GM10266 (cell line): ENCODE measurements around the gene DPP9.
"Not testable (repeated sequence)": the region's sequence is repeated elsewhere in the genome, so short reads cannot be mapped to it uniquely, and the experiment has no call there.

ENCODE experiments used
- DNase-seq: peaks from one replicate; pipeline ENCODE4 v3.0.0; 2012; ENCODE audit errors: extremely low spot score
- TF ChIP-seq, protein P1 (sequence below): IDR thresholded peaks from 2 replicates; pipeline ENCODE4 v1.5.1; 2012; ENCODE audit warnings: mild to moderate bottlenecking, low read depth; ENCODE audit not compliant: control insufficient read depth, insufficient read depth; ENCODE audit errors: missing control alignments

DPP9 gene

DNA sequence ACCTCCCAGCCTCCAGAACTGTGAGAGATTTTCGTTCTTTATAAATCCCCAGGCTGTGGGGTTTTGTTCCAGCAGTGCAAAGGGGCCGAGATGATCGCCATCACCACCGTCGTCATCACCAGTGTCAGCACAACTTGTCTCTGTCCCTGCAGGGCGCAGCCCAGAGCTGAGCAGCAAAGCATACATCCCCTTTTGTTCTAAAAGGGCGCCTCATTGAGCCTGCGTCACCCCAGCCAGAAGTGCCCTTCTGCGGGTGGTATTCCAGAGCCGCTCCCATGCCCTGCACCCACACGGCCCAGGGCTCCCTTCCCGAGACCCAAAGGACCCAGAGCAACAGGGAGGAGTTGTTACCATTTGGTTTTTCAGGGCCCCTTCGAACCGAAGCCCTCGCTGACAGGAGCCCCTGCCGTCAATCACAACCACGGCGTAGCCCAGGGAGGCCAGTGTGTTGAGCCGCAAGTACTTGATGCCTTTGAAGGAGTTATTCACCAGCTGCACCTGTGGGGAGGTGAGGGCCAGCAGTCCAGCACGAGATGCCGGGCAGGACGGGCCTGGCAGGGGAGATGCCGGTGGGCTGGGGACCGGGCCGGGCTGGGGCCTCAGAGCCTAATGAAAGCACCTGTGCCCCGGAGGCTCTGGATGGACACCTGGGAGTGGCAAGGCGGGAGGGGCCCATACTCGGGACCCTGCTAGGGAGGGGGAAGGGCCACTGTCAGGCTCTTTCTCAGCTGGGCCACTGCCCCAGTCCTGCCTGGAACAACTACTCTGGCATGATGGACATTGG is 39.1 kb downstream of the DPP9 start:
- TF ChIP-seq, protein P1, sequence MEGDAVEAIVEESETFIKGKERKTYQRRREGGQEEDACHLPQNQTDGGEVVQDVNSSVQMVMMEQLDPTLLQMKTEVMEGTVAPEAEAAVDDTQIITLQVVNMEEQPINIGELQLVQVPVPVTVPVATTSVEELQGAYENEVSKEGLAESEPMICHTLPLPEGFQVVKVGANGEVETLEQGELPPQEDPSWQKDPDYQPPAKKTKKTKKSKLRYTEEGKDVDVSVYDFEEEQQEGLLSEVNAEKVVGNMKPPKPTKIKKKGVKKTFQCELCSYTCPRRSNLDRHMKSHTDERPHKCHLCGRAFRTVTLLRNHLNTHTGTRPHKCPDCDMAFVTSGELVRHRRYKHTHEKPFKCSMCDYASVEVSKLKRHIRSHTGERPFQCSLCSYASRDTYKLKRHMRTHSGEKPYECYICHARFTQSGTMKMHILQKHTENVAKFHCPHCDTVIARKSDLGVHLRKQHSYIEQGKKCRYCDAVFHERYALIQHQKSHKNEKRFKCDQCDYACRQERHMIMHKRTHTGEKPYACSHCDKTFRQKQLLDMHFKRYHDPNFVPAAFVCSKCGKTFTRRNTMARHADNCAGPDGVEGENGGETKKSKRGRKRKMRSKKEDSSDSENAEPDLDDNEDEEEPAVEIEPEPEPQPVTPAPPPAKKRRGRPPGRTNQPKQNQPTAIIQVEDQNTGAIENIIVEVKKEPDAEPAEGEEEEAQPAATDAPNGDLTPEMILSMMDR = no peak
- DNase-seq = no peak

GRCh38 chr19:4682417-4683200 is 41.0 kb downstream of the DPP9 start:
- DNase-seq = no peak
- TF ChIP-seq, protein P1 = no peak

GRCh38 chr19:4680021-4680420 is 43.6 kb downstream of the DPP9 start:
- not testable (repeated sequence) for DNase-seq

GRCh38 chr19:4678881-4679790 is 44.5 kb downstream of the DPP9 start:
- no peak for DNase-seq
- TF ChIP-seq, protein P1 = no peak

- no peak for DNase-seq
- TF ChIP-seq, protein P1 = peak; percentile 22
Observed at GRCh38 chr19:4676955-4677731, 46.5 kb downstream of the DPP9 start.

- DNase-seq = no peak
- TF ChIP-seq, protein P1 = no peak
Observed at GRCh38 chr19:4675346-4675745, 48.3 kb downstream of the DPP9 start.

DNA sequence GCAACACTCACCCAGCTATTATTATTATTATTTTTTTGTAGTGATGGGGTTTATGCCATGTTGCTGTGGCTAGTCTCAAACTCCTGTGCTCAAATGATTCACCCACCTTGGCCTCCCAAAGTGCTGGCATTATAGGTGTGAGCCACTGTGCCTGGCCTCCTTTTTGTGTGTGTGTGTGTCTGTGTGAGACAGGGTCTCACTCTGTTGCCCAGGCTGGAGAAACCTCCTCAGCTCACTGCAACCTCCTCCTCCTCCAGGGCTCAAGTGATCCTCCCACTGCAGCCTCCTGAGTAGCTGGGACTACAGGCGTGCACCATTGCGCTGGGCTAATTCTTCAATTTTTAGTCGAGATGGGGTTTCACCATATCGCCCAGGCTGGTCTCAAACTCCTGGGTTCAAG is 49.9 kb downstream of the DPP9 start:
- DNase-seq = no peak
- TF ChIP-seq, protein P1 = no peak
